ENCODE measurements around the gene SLC10A1.
"Not testable (repeated sequence)": the region's sequence is repeated elsewhere in the genome, so short reads cannot be mapped to it uniquely, and the experiment has no call there.

Gene SLC10A1

DNA sequence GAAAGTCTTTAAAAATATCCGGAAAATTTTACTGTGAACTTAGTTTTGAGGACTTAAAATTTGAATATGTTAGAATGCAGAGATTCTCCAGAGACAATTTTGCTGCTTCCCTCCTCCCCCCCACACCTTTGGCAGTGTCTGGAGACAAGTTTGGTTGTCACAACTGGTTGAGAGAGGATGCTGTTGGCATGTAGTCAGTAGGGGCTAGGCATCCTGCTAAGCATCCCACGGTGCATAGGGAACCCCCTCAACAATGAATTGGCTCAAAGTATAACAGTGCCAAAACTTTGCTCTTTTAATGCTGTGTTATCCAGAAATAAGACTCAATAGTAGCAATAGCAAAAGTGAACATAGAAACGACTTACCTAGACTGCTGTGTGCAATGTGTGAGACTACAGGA is 26.5 kb downstream of the SLC10A1 start:
- DNase-seq (ENCODE audit: low spot score) = no peak

GRCh38 chr14:69769623-69770022 is 27.4 kb downstream of the SLC10A1 start:
- DNase-seq (ENCODE audit: low spot score) = no peak

DNA sequence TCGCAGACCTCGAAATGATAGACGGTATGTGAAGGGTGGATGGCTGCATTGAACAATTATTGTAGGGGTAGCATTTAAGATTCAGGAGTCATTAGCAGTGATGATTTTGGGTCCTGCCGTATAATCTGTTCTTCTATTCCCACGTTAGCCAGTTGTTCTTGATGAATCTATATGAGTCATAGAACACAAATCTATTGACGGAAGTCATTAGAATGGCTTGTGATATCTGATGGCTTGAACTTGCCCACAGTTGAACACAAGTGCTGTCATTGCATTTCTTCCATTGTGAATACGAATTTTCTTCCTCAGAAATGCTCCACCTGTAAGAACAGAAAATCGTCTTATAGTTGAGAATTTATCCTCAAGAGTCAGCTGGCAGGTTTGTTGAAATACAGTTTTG is 28.2 kb downstream of the SLC10A1 start:
- no peak for DNase-seq (ENCODE audit: low spot score)

DNA sequence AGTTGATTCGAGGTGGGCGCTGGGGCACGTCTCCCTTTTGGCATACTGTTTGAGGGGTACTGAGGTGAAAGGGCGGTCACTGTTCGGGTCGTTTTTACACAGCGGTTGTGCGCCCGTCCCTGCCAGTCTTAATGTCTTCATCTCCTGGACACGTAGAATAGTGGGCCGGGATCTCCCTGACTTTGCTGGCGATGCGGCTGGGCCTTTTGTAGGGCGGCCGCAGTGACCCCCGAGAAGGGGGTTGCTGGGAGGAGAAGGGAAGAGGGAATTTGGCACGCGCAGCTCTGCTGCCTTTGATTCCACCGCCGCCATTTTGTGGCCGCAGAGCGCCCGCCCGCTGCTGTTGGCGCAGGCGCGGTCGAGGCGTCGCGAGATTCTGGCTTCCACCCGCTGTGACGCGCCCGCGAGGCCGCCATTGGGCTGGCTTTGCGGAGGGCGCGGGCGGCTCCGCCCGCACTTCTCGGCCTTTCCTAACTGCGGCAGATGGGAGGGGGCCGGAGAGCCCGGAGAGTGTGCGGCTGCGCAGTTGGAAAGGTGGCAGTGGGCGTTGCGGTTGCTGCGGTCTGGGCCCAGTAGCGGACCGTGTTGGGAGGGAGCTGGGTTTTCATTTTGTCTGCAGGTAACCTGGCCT is 29.6 kb downstream of the SLC10A1 start:
- DNase-seq (ENCODE audit: low spot score) = peak; percentile 89

GRCh38 chr14:69766984-69767368 is 30.1 kb downstream of the SLC10A1 start, which contains the start of gene SRSF5:
Gene SRSF5 (plus strand): TSS chr14:69767142. CDS start chr14:69768157, 1,015 bp downstream.
- peak; percentile 95 for DNase-seq (ENCODE audit: low spot score)

DNA sequence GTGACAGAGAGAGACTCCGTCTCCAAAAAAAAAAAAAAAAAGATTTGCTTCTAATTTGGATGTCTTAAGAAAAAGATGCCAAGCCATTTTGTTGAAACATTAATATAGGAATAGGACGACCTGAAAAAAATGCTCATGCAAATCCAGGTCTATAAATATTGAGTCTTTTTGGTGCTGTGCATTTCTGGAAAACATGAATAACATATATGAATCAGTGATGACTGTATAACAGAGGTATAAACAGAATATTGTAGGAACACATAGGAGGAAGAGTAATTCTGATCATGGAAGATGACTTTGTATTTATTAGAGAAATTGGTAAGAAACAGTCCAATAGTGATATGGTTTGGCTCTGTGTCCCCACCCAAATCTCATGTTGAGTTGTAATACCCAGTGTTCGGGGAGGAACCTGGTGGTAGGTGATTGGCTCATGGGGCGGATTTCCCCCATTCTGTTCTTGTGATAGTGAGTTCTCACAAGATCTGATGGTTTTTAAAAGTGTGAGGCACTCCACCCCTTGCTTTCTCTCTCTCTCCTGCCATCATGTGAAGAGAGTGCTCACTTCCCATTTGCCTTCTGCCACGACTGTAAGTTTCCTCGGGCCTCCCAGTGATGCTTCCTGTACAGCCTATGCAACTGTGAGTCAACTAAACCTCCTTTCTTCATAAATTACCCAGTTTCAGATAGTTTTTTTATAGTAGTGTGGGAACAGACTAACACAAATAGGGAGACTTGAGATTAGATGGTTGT is 33.1 kb downstream of the SLC10A1 start:
- no peak for DNase-seq (ENCODE audit: low spot score)

GRCh38 chr14:69760810-69761209 is 36.2 kb downstream of the SLC10A1 start:
- DNase-seq (ENCODE audit: low spot score) = no peak

GRCh38 chr14:69756298-69756697 is 40.7 kb downstream of the SLC10A1 start:
- DNase-seq (ENCODE audit: low spot score) = no peak

DNA sequence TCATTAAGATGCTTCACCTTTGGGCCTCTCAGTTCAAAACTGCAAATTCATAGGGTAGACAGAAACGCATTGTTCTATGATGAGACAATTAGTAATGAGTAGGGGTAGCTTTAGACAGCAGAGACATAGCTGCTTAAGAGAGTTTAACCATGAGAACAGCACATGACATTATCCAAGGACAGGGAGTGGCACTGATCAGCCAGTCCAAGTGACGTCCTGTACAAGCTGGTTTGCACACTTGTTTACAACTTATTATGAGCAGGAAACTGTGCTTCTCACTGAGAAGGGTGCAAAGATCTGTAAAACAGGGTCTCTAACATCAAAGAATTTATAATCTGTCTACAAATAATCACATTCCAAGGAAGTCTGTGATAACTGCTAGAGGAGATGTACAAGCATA is 41.3 kb downstream of the SLC10A1 start:
- DNase-seq (ENCODE audit: low spot score) = no peak

DNA sequence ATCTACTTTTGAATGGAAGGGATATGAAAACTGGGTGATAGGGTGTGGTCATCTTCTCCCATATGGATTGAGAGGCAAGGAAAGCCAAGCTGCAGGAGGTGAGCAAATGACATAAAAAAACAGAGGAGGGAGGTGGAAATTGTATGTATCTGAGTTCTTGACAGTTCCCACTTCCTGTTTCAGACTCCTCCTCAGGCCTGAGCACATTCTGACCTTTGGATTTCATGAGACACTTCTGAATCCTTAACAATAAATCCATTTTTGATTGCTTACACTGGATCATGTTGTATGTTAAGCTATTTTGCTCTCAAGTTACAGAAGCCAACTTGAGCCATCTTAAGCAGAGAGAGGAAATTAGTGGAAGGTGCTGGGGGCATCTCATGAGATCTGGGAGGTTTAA is 41.7 kb downstream of the SLC10A1 start:
- no peak for DNase-seq (ENCODE audit: low spot score)

DNA sequence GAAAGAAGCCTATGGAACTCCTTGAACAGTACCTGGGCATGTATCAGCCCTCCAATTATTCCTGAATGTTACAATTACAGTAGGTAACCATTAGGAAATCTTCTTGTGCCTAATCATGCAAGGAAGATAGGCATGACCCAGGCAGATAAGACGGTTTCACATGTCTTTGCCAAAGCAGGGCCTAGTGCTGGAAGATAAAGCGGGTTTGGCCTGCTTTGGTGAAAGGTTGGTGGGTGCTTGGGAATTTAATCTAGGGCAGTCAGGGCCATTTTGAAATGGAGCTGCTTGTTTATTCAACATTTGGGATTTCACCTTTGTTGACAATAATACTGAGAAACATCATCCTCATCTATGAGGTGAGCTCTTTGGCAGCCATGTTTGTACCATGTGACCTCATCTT is 42.6 kb downstream of the SLC10A1 start:
- no peak for DNase-seq (ENCODE audit: low spot score)

DNA sequence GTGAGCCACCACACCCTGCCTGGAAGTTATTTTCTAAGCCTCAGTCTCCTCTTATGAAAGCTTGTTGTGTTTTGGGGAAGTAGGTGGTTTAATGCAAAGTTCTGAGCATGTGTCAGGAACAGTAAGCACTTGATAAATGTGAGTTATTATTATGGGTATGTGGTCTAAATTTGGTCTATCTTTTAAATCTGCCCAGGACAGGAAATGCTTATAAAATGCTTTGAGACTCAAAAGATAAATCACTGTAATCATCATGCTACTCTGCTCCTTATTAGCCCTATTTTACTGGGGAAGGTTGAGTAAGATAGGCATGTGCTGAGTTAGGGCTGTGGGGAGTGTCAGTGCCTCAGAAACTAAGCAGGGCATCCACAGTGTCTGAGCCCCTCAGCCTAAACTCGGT is 43.2 kb downstream of the SLC10A1 start:
- DNase-seq (ENCODE audit: low spot score) = no peak

DNA sequence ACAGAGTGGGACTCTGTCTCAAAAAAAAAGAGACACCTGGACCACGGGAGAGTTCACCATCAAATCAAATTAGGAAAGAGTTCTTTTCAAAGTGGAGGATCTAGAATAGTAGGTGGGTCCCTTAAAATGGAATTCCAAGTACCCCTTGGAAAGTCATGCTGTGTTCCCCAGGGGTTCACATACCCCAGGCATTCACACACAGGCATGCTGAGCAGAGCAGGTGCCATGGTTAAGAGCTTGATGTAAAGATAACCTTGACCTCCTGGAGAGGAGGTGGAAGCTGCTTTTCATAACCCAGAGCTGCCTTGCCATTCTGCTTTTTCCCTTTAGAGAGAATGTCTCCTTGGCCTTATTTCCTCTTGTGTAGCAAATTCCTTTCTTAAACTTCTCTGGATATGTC is 44.3 kb downstream of the SLC10A1 start:
- DNase-seq (ENCODE audit: low spot score) = no peak

DNA sequence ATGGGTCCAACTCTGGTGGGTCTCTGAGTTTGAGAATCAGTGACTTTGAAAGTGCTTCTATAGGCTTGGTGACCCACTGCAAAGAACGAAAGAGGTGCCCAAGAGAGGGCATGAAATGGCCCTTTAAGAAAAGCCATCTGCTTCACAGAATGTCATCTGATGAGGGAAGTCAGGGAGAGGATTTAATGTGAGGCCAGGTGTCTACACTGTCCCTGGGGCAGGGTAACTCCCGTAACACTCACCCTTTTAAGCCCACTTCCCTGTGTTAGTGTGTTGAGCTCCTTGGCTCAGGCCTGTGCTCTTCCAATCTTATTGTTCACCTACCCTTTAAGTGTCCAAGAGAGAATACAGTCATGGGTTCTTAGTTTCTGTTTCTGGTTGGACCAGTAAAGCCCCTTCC is 46.5 kb downstream of the SLC10A1 start:
- DNase-seq (ENCODE audit: low spot score) = no peak

DNA sequence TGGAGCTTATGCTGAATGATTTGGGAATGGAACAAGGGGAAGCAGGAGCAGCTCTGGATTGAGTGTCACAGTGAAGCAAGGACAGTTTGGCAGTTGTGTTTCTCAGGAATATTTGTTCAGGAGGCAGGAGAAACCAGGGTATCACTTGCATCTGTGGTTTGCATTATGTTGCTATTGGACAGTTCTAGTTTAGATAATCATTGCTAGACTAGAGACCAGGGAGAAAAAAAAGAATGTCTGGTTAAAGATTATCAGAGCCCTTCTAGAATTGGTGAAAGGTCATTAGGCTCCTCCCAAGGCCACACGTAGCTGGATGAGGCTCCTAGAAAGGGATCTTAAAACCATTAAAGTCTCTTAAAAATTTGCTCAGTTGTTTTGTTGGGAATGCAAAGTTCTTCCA is 47.1 kb downstream of the SLC10A1 start:
- DNase-seq (ENCODE audit: low spot score) = no peak

GRCh38 chr14:69741055-69741454 is 56.0 kb downstream of the SLC10A1 start:
- DNase-seq (ENCODE audit: low spot score) = no peak

DNA sequence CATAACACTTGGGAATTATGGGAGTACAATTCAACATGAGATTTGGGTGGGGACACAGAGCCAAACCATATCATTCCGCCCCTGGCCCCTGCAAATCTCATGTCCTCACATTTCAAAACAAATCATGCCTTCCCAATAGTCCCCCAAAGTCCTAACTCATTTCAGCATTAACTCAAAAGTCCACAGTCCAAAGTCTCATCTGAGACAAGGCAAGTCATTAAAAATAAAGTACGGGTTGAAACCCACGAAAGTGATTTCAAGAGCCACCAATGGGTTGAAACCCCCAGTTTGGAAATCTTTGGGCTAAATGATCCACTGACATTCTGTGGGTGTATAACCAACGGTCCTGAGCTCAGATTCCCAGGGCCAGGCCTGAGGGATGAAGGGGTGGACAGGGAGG is 60.6 kb downstream of the SLC10A1 start:
- DNase-seq (ENCODE audit: low spot score) = not testable (repeated sequence)

DNA sequence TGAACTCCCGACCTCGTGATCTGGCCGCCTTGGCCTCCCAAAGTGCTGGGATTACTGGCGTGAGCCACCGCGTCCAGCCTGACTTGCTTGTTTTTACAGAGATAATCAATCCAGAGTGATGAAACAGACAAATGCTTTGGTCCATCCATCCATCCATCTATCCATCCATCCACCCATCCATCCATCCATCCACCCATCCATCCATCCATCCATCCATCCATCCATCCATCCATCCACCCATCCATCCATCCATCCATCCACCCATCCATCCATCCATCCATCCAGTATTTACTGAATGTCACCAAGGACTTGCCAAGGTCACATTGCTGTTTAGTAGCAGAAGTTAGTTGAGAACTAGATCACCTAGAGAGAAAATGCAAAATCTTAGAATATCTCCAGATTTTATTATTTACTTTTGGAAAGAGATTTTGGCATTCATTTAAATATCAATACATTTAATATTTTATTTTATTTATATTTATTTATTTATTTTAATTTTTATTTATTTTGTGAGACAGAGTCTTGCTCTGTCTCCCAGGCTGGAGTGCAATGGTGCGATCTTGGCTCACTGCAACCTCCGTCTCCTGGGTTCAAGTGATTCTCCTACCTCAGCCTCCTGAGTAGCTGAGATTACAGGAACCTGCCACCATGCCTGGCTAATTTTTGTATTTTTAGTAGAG is 65.0 kb downstream of the SLC10A1 start:
- DNase-seq (ENCODE audit: low spot score) = not testable (repeated sequence)

DNA sequence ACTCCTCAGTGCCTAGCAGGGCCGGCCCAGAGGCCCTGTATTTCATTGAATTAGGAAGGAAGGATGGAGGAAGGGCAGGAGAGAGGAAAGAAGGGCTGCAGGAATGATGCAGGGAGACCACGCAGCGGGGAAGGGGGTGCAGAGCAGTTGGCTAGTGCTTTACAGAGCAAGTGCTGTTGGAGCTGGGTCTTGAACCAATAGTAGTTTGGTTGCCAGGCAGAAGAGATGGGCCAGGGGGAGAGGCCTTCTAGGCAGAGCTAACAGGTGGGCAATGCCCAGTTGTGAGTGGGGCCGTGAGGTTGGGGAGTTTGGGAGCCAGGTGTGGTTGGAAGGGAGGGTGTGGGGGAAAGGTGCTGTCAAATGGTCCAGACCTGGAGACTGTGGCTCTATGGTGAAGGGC is 69.2 kb downstream of the SLC10A1 start:
- DNase-seq (ENCODE audit: low spot score) = no peak

DNA sequence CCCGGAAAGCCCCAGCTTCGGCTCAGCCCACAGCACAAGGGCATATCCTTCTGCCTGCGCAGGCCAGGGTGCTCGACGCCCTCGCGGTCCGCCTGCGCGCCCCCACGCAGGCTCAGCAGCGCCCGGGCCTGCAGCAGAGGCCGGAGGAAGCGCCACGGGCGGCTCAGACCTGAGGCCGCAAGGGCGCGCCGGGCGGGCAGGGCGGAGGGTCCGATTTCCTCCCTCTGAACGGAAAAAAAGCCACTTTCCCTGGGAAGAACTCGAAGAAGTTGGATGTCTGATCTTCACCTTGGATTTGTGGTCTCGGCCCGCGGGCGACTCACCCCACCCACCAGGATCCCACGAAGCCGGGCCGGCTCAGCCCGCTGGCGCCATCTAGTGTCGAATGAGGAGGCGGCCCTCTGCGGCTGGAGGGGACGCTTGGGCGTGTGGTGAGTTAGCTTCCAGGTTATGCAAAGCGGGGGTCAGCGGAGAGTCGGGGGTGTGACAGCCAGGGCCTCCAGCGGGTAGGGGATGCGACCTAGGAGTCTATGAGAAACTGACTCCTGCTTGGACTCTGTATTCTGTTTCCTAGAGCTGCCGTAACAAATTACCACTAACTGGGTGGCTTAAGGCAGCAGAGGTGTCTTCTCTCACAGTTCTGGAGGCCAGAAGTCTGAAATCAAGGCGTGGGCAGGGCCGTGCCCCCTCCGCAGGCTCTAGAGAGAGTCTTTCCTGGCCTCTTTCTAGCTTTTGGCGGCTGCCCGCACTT is 70.1 kb downstream of the SLC10A1 start:
- peak; percentile 63 for DNase-seq (ENCODE audit: low spot score)
